Renal pelvis (tissue), 4 donors: ENCODE data around the gene LRRC4C. TPM values are rescaled to one million over a fixed set of nuclear protein-coding genes. Genes with fewer than 3 reads are reported as not detected.
"Not testable (repeated sequence)": the region's sequence is repeated elsewhere in the genome, so short reads cannot be mapped to it uniquely, and the experiment has no call there.

ENCODE experiments used
- DNase-seq: peaks from one replicate; pipeline ENCODE4 v3.0.0-alpha.2; 2013
- polyA plus RNA-seq, 3 donors: library from polyadenylated mRNA; unstranded; fragments of 120-200 nt; gene quantifications; one replicate each; pipeline ENCODE4 v1.2.1, GENCODE V29; 2013; ENCODE audit not compliant: insufficient read length in 3 of 3

Gene LRRC4C
- polyA plus RNA-seq, 3 donors = 13.1 to 13.8 (median 13.3) TPM

DNA sequence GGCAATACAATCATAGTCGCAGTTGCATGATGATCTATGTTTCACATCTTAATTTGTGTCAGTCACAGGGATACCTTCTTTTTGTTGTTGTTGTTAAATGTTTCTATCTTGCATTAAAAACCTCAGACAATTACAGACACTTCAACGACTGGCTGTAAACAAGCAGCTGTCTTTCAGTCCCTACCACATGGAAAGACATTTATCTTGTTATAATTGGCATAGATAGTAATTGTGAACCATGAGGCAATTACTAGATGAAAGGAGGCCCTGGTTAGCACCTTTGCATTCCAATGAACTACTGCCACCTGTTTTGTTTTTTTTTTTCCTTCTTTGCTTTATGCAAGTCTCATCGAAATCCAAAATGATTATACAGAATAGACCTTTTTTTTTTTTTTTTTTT lies 416.8 kb downstream of the LRRC4C start:
- DNase-seq = no peak

DNA sequence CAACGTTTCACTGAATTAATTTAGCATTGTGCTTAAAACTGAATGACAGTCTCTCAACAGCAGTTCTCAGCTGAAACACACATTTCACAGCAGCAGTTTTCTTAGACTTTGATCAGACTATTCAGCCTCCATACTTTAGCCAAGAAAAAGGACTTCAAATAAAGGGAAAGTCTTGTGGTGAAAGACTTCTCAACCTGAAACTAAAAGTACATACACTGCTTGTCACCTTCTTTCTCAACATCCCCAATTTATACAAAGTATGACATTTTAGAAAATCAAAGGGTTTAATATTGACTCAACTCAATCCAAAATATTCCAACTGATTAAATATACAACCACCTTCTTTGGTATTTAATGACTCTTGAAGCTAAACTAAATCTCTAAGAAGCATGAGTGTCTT lies 419.0 kb downstream of the LRRC4C start:
- no peak for DNase-seq

DNA sequence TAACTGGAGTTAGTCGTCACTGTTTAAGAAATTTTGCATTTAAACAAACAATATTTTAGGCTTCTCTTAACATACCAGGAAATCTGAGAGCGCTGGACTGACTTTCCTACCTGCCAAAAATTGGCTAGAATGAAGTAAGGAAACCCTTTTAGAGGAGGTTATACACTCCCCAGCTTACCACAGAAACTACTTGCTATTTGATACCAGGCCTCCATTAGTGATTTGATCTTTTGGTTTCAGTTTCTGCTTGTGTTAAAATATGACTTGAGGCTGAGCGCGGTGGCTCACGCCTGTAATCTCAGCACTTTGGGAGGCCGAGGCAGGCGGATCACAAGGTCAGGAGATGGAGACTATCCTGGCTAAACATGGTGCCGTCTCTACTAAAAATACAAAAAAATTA lies 419.9 kb downstream of the LRRC4C start:
- no peak for DNase-seq

DNA sequence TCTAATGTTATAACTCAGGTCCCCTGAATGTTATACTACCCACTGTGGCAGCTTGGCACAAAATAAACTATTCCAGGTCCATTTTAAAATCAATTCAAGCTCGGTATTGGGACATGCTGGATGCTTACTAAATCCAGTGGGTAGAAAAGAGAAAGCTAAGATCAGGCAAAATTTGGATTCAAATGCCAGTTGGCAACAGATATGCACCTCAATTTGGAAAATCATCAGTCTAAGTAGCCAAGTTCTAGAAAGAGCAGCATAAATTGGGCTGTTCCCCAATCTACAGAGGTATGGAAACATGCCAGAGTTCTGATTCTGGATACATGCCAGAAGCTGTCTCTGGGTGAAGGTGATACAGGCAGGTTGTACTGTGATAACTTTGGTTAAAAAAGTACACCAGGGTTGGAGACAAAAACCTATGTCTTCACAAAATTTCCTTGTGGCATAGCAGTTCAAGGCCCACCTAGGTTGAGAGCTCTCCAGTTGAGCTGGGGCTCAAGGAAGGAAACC lies 427.8 kb downstream of the LRRC4C start:
- no peak for DNase-seq

GRCh38 chr11:41020259-41020658 lies 439.2 kb downstream of the LRRC4C start:
- no peak for DNase-seq

GRCh38 chr11:41019666-41020065 lies 439.8 kb downstream of the LRRC4C start:
- DNase-seq = not testable (repeated sequence)

DNA sequence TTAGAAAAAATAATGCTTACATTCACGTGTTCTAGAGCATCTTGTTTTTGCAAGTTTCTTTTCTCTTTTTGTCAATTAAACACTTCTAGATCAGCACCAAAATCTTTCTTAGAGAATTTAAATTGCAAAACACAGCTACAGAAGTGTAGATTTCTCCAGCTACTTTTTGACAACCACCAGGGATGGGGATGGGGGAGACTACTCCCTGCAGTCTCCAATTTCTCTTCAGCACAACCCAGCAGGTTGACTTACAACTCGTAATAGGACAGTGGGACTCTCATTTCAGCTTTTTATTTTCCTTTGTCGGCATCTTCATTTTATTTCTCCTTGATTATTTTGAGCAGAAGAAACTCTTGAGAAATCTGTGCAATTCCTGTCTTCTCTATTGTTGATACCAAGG lies 441.2 kb downstream of the LRRC4C start:
- DNase-seq = no peak

DNA sequence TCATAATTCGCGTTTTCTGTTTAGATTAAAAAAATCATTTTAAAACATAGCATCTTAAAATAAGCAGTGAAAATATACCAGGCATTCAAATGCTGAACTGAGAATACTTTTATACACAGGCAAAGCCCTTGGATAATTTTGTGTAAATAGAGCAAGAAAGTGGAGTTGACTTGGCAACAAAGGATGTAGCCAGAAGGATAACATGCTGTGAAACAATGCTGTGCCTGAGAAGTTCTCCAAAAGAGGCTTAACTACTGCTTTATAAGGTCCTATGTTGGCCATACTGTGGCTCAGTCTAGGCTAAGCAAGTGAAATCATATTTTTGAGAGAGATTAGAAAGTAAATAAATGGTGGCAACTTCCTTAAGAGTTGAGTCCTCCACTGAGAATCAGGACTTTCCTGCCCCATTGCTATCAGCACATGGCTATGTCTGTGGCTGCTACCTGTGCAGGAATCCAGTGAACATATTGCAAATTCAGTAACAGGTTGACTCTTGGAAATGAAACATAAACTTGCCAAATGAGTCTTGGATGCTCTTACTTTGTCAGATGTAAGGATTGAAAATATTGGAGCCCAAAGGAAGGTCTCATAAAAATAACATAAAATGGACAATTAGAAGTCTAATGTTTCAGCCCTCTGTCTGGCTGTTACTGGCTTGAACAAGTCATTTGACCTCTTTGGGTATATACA lies 448.9 kb downstream of the LRRC4C start:
- no peak for DNase-seq

GRCh38 chr11:41005986-41006385 lies 453.5 kb downstream of the LRRC4C start:
- no peak for DNase-seq

DNA sequence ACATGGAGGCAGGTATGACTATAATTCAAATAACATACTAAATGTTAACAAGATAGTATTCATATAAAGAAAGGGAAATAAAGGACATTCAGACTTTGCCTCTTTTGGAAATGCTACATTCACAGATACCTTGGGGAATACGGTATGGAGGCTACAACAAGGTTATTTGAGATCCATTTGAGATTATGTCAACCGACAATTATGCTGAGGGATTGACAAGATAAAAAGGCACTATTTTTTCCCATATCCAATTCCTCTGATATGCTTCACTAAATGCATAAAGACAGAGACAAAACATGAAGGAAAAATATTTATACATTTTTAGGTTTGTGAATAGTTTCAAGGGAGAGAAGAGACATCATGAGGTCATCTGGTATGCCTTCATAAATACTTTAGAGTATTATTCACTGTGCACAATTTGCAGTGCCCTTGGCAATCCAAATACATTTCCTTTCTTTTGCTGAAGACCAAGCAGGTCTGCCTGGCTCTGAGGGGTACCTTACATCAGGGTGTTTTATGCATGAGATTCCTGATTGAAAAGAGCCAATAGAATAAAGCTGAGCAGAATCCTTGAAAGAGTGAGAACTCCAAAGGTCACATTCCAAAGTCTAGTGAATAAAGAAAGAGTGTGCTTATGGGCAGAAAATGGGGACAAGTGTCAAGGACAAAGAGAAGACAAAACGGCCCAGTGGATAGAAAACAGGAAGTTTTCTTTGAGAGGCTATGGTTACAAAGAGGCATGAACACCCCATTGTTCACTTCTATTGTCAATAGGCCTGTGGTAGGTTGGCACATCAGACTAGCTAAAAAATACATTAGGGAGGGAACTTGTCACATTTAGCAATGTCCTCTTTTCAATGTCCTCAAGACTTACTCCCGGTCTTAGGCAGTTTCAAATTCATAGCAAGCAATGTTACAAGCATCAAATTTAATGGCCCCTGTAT lies 455.8 kb downstream of the LRRC4C start:
- DNase-seq = no peak

- DNase-seq = no peak
Observed at GRCh38 chr11:40998920-40999319, 460.5 kb downstream of the LRRC4C start.

DNA sequence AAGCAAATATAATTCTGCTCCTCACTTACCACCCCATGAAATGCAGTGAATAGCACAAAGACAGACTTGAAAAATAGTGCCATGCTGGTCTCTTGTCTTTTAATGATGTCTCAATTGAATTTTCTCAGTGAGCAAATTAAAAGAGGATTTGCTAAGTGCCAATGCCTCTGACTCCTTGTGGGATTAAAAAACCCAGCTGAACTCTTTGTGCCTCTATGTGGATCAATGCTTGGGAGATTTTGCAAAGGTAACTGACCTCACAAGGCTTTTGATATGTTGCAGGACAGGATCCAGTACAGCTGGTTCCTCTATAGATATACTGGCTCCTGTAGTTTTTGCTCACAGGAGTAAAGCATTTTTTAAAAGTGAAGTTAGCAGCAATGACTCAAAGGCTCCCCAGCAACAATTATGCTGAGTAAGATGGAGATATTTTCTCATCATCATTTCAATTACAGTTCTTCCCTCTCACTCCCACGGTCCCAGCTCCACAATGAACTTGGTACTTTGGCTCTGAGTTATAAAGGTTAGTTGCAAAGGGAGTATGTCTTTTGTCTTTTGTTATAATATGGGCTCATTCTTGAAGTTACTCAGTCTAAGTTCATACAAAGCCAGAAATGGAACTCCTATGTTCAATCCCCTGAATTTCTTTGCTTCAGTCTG lies 471.5 kb downstream of the LRRC4C start:
- DNase-seq = no peak

DNA sequence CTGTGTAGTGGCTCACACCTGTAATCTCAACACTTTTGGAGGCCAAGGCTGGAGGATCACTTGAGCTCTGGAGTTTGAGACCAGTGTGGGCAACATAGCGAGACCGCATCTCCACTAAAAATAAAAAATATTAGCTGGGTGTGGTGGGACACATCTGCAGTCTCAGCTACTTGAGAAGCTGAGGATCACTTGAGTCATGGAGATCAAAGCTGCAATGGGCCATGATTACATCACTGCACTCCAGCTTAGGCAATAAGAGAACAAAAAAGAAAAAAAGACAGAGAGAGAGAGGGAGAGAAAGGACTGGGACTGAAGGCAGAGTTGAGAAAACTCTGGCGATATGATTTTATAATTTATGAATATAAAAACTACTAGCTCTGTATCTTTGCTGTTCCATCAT lies 473.1 kb downstream of the LRRC4C start:
- no peak for DNase-seq

DNA sequence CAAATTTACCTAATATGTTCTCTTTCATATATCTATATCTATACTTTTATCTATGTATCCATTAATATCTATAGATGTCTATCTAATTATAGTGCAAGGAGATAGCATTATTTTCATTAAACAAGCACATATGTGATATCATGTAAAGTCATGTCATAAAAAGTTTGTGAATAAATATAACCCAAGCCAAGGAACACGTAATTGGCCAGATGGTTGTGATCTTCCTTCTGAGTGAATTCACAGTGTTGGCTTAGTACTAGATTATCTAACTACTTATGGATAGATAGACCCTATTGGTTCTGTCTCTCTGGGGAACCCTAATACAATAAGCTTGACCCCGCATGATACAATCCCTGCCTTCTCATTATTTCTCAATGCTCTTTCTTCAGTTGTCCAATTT lies 484.4 kb downstream of the LRRC4C start:
- no peak for DNase-seq

DNA sequence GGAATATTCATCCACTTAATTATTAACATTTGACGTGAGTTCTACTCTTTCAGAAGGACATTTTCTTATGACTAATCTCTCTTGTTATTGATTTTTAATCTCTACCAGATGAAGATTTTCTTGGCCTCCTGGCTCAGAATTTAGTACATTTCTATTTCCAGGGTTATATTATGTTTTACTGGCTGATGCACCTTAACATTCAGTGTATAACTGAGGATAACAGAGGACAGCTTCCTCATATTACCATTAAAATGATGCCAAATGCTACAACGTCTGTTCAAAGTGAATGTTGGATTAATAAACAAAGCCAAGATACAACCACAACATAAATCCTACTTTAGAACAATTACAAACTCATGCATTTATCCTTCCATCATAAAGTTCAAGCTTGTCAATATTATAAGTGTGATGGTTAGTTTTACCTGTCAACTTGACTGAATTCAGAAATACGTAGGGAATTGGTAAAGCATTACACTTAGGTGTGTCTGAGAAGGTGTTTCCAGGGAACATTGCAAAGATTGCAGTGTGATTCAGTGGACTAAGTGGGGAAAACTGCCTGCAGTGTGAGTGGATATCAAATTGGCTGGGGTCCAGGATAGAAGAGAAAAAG lies 485.2 kb downstream of the LRRC4C start:
- no peak for DNase-seq

GRCh38 chr11:40958707-40959106 lies 500.7 kb downstream of the LRRC4C start:
- DNase-seq = no peak

- no peak for DNase-seq
Observed at GRCh38 chr11:40952479-40952878, 507.0 kb downstream of the LRRC4C start.

GRCh38 chr11:40938002-40938401 lies 521.5 kb downstream of the LRRC4C start:
- no peak for DNase-seq

DNA sequence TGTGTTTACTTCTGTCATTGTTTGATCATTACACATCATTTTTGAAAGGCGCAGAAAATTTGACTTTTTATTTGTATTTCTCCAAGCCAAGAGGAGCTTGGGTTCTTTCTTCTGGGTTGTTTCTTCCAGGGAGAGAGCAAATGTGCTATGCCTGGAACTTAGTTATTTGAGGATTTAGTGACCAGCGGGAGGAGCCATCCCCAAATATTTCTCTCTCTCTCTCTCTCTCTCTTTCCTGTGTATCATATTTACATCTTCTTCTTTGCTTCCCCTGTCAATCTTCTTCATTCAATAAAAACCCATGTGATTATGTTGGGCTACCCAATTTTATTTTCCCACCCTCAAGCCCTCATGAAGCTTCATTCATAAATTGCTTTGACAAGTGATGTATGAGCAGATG lies 534.5 kb downstream of the LRRC4C start:
- DNase-seq = no peak

GRCh38 chr11:40921246-40921645 lies 538.2 kb downstream of the LRRC4C start:
- DNase-seq = no peak

- not testable (repeated sequence) for DNase-seq
Observed at GRCh38 chr11:40910774-40911173, 548.7 kb downstream of the LRRC4C start.

DNA sequence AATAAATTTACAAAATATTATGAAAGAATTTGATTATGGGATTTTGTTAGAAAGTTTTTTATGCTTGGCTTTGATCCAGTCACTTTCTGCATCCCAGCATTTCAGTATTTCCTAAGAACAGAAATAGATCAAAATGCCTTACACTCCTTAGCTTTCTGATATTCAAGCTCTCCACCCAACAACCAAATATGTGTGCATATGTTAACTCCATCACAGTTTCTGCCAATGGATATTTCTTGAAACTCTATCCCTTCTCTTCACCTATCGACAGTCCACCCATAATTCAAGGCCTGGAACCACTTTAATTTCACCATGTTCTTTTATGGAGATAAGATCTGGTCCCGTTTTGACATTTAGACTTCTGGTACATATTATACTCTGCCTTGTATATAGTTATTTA lies 565.0 kb downstream of the LRRC4C start:
- no peak for DNase-seq
